Tibial artery (tissue), 4 donors: ENCODE data around the gene HSD11B1L.

Experiments used
- DNase-seq, 2 donors: peaks; one replicate each; pipeline ENCODE4 v3.0.0-alpha.2; 2019
- H3K27ac ChIP-seq, 2 donors: fragments of 200-600 bp; sonication (generic) in 1 of 2; 1 replicate in 1 of 2; 2 replicates in 1 of 2; pipeline ENCODE4 v1.5.1; 2018 to 2019; ENCODE audit warnings: mild to moderate bottlenecking in 1 of 2
- H3K27me3 ChIP-seq, 2 donors: fragments of 200-600 bp; sonication (generic) in 1 of 2; one replicate each; pipeline versions ENCODE4 v1.5.1 to v1.6.0; 2016 to 2019
- H3K36me3 ChIP-seq, 3 donors: fragments of 200-600 bp; sonication (generic) in 2 of 3; one replicate each; pipeline ENCODE4 v1.5.1; 2016 to 2019; ENCODE audit warnings: mild to moderate bottlenecking in 2 of 3
- H3K4me1 ChIP-seq, 4 donors: fragments of 200-600 bp; sonication (generic) in 2 of 4; 1 replicate in 3 of 4; 2 replicates in 1 of 4; pipeline ENCODE4 v1.5.1; 2016 to 2019
- H3K4me3 ChIP-seq, 2 donors: fragments of 200-600 bp; sonication (generic) in 1 of 2; 1 replicate in 1 of 2; 2 replicates in 1 of 2; pipeline ENCODE4 v1.5.1; 2018 to 2019; ENCODE audit warnings: mild to moderate bottlenecking in 2 of 2
- H3K9me3 ChIP-seq, 3 donors: fragments of 200-600 bp; sonication (generic) in 1 of 3; one replicate each; pipeline ENCODE4 v1.5.1; 2016 to 2019
- intact Hi-C: fragments of 100-400 bp; cut with DNase I; formaldehyde crosslinking; loops from one replicate; pipeline ENCODE4 v1.15.0; 2023; ENCODE audit warnings: low total_unique reads
- TF ChIP-seq, protein P1 (sequence below), 2 experiments: fragments of 200-600 bp in 1 of 2; fragments of 450-650 bp in 1 of 2; IDR thresholded peaks; one replicate each; pipeline ENCODE4 v1.5.1; 2017 to 2019; ENCODE audit warnings: antibody characterized with exemption in 2 of 2, mild to moderate bottlenecking in 1 of 2, moderate library complexity in 1 of 2

HSD11B1L gene

DNA sequence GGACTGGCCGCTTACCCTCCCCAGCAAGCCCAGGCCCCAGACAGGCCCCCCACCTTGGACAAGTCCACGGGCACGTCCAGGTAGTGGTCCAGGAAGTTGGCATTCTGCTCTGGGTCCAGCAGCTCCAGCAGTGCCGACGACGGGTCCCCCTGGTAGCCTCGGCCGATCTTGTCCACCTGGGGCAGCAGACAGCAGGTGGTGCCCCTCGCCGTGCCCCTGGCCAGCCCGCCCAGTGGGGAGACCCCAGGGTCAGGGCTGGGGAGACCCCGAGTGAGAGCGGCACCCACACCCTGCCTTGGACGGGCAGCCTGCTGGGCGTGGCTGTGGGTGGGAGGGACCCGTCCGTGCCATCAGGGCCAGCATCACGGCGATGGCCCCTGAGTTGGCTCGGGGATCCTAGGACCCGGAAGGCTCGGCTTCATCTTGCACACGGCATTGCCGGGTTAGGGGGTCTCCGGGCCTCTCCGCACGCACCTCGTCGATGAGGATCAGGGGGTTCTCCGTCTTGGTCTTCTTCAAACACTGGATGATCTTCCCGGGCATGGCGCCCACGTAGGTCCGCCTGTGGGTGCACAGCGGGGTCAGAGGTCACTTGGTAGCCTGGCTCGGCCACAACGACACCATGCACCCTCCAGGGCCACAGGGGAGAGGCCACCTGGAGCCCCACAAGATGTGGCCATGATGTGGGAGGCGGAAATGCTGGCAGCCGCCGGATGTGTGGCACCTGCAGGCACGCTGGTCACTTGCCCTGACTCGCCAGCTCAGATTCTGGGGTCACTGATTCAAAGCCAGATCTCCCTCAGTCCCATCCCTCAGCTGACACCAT, 15.6 kb downstream of the HSD11B1L start:
- no peak for DNase-seq
- intact Hi-C loops: loop anchor here (10.0 kb wide), 1 partner anchor 72 kb away; the partner anchor contains the start of genes SAFB and SAFB2
- H3K36me3 ChIP-seq: peaks cover 61 to 99% (median 98%) of the 10 kb centered on the region in 3 donors

DNA sequence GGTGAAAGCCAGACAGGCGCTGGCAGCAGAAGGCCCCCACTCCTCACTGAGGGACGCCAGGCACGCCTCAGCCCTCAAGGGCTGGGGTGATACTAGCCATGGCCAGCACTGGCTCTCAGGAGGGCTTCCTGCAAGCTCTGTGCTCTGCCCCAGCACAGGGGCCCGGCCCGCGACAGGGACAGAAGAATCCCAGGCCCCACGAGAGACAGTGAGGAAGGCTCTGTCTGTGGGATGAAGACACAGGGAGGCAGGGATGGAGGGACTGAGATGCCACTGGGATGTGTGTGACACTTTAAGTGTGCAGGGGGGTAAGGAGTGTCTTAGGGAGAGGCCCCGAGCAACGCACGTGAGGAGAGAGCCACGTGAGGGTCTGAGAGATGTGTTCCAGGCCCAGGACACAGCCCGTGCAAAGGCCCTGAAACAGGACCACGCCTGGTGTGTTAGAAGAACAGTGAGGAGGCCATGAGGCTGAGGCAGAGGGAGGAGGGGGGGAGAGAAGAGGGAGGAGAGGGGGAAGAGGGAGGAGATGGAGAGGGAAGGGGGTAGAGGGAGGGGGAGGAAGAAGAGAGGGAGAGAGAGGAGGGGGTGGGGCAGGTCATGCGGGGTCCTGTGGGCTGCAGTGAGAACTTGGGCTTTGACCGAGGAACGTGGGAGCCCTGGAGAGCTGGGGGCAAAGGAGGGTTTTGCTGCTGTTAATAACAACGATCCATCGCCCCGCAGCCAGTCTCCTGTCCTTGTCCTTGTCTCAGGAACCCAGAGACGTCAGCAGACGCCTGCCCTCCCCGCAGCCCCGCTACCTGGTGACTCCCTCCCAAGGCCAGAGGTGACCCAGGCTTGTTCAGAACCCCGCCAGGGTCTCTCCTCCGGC, 16.4 kb downstream of the HSD11B1L start:
- no peaks in the 10 kb centered on the region for H3K9me3 ChIP-seq
- no peaks in the 10 kb centered on the region for H3K27me3 ChIP-seq
- no peak overlapping the region for H3K27ac ChIP-seq
- peaks cover 0 to 14% (median 0%) of the 10 kb centered on the region in 4 donors for H3K4me1 ChIP-seq
- intact Hi-C loops: loop anchor here (10.0 kb wide), 1 partner anchor 72 kb away; the partner anchor contains the start of genes SAFB and SAFB2
- no peak overlapping the region for H3K4me3 ChIP-seq
- TF ChIP-seq, protein P1, sequence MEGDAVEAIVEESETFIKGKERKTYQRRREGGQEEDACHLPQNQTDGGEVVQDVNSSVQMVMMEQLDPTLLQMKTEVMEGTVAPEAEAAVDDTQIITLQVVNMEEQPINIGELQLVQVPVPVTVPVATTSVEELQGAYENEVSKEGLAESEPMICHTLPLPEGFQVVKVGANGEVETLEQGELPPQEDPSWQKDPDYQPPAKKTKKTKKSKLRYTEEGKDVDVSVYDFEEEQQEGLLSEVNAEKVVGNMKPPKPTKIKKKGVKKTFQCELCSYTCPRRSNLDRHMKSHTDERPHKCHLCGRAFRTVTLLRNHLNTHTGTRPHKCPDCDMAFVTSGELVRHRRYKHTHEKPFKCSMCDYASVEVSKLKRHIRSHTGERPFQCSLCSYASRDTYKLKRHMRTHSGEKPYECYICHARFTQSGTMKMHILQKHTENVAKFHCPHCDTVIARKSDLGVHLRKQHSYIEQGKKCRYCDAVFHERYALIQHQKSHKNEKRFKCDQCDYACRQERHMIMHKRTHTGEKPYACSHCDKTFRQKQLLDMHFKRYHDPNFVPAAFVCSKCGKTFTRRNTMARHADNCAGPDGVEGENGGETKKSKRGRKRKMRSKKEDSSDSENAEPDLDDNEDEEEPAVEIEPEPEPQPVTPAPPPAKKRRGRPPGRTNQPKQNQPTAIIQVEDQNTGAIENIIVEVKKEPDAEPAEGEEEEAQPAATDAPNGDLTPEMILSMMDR (IDR thresholded peaks at IDR 0.05): no peak
- H3K36me3 ChIP-seq: peaks cover 61 to 100% (median 97%) of the 10 kb centered on the region in 3 donors
- no peak for DNase-seq

More for the DNA sequence above, 15.6 kb downstream of the HSD11B1L start:
- no peak overlapping the region for H3K4me3 ChIP-seq
- peaks cover 0 to 22% (median 6%) of the 10 kb centered on the region in 4 donors for H3K4me1 ChIP-seq
- no peak overlapping the region for H3K27ac ChIP-seq
- H3K9me3 ChIP-seq: no peaks in the 10 kb centered on the region
- no peaks in the 10 kb centered on the region for H3K27me3 ChIP-seq
- TF ChIP-seq, protein P1 (IDR thresholded peaks at IDR 0.05): no peak

DNA sequence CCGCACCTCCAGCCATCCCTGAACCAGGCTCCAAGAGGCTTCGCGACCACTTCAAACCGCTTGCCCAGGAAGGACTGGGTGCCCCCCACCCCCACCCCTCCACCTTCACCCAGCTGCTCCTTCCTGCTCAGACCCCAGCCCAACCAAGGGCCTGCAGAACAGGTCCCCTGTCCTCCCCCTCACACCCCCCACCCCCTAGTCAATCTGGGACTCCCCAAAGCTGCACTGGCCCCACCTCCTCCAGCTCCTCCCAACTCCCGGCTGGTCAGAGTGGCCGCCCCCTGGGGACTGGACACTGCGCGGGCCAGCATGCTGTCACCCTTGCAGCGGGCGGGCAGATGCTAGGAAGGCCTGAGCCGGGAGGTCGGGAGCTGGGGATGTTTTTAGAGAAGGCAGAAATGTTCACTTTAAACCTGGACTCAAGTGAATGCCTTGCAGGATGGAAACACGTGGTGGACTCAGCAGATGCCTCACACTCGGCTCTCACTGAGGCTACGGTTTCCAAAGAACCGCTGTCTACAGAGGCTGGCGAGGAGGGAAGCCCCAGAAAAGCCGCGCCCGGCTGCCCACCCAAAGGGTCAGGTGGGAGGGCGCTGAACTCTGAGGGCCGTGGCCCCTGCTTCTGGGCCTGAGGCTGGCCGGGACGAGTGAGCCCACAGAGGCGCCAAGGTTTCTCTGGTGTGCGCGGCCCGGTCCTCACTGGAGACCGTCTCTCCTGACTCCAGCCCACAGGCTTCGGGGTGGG, 17.2 kb downstream of the HSD11B1L start:
- Histone ChIP-seq H3K4me3 (no peak overlapping the region), H3K27ac (no peak overlapping the region), H3K9me3 (no peaks in the 10 kb centered on the region), H3K4me1 (peaks cover 0 to 8% (median 0%) of the 10 kb centered on the region in 4 donors), H3K36me3 (peaks cover 60 to 93% (median 91%) of the 10 kb centered on the region in 3 donors), H3K27me3 (no peaks in the 10 kb centered on the region)
- TF ChIP-seq, protein P1 (IDR thresholded peaks at IDR 0.05): no peak
- DNase-seq: no peak
- intact Hi-C loops: loop anchor here (10.0 kb wide), 1 partner anchor 73 kb away; the partner anchor contains the start of genes SAFB and SAFB2

DNA sequence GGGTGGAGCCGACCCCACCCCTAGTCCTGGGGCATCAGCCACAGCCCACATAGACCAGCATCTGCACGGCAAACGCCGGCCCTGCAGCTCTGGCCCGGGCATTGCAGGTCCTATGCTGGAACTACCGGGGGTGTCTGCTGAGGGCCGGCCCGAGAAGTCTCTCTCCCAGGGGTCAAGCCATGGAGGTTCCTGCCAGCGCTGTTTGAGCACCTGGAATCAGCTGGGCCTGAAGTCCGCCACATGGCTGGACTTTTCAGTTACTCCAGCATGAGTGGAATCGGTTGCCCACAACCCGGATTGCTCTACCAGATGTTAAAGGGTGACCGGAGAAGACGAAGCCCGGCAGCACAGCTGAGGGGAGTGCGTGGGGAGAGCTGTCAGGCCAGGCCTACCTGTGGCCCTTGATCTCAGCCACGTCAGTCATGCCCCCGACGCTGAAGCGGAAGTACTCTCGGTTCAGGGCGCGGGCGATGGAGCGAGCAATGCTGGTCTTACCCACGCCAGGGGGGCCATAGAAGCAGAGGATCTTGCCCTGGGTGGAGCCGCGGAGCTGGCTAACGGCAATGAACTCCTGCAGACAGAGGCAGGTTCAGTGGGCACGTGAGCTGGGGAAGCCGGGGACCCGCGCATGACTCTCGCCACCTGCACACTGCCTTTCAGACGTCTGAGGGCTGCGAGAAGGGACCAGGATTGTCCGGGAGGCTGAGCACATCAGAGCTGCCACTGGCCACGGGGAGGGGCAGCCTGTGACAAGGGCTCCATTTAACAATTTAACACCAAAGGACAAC, 18.0 kb downstream of the HSD11B1L start:
- Histone ChIP-seq H3K27me3 (no peaks in the 10 kb centered on the region), H3K4me3 (no peak overlapping the region), H3K27ac (no peak overlapping the region), H3K4me1 (peaks cover 0 to under 1% (median 0%) of the 10 kb centered on the region in 4 donors), H3K9me3 (no peaks in the 10 kb centered on the region), H3K36me3 (peaks cover 59 to 93% (median 91%) of the 10 kb centered on the region in 3 donors)
- intact Hi-C loops: loop anchor here (10.0 kb wide), 1 partner anchor 74 kb away; the partner anchor contains the start of genes SAFB and SAFB2
- no peak for DNase-seq
- TF ChIP-seq, protein P1 (IDR thresholded peaks at IDR 0.05): no peak
